Measurements from ENCODE around the gene PPP1R14D. TPM values are rescaled to one million over a fixed set of nuclear protein-coding genes. Genes with fewer than 3 reads are reported as not detected.
A peak's percentile ranks its signal among the peaks of the same experiment; 100 is the strongest.

The PPP1R14D gene
- polyA plus RNA-seq, 1 donor from 2014 or later = 0.56 TPM

GRCh38 chr15:40815042-40815698 is 13.3 kb downstream of the PPP1R14D start:
- Mint-ChIP-seq H3K4me3 (peak overlapping the region in 1 of 4 donors; percentile 15), H3K9me3 (no peaks in the 10 kb centered on the region), H3K27ac (no peak overlapping the region), H3K27me3 (no peaks in the 10 kb centered on the region), H3K36me3 (peaks cover 2% of the 10 kb centered on the region), H3K4me1 (no peaks in the 10 kb centered on the region)

DNA sequence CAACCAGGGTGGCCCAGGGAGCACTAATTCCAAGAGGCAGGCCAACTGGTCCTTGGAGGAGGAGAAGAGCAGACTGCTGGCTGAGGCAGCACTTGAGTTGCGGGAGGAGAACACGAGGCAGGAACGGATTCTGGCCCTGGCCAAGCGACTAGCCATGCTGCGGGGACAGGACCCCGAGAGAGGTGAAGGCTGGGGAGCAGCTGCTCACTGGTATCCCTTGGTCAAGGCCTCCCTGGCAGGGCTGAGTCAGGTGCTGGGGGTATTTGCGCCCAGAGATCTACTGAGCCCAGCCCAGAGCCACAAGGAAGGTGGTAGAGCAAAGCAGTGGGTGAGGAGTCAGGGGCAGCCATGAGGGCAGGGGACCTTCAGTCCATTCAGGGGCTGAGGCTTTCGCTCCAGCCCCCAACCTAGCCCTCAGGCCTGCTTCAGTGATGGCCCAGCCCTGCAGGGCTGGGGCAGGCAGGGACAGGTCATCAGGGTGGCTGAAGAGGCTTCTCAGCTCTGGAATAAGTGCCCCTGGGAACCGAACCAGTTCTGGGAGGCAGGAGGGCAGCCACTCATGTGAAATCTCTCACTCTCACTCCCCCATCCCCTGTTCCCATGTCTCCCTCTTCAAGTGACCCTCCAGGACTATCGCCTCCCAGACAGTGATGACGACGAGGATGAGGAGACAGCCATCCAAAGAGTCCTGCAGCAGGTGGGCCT is 15.6 kb downstream of the PPP1R14D start:
- Mint-ChIP-seq H3K36me3 (peaks cover 2% of the 10 kb centered on the region), H3K27me3 (no peaks in the 10 kb centered on the region), H3K4me3 (no peak overlapping the region), H3K4me1 (peaks cover 0 to 6% (median 5%) of the 10 kb centered on the region in 3 donors), H3K9me3 (no peaks in the 10 kb centered on the region), H3K27ac (no peak overlapping the region)

DNA sequence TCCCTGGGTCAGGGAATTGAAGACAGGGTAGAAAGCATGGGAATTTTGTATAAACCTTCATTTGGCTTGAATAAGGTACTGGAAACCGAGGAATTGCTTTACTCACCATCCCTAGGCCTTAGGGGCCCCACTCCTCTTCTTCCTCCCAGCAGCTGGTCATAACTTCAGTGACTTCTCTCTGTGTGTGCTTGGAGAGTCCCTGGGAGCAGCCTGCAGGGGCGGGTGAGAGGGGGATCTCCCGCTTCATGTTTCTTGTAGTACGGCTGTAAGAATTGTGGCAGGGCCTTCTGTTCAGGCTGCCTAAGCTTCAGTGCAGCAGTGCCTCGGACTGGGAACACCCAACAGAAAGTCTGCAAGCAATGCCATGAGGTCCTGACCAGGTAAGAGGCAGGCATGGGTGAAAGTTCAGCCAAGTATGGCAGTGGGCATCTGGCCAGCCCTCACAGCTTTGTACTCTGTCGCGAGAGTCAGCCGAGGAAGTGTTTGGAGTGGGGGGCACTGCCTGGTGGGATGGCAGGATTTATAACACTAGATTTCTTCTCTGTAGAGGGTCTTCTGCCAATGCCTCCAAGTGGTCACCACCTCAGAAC is 19.6 kb downstream of the PPP1R14D start:
- H3K27ac Mint-ChIP-seq = peak overlapping the region in 1 of 3 donors; percentile 54
- peak overlapping the region in 3 of 4 donors; percentile 51 to 92 (median 83) for H3K4me3 Mint-ChIP-seq
- no peaks in the 10 kb centered on the region for H3K27me3 Mint-ChIP-seq
- H3K4me1 Mint-ChIP-seq = peaks cover 10 to 17% (median 13%) of the 10 kb centered on the region in 3 donors
- peaks cover 2% of the 10 kb centered on the region for H3K36me3 Mint-ChIP-seq
- H3K9me3 Mint-ChIP-seq = no peaks in the 10 kb centered on the region

DNA sequence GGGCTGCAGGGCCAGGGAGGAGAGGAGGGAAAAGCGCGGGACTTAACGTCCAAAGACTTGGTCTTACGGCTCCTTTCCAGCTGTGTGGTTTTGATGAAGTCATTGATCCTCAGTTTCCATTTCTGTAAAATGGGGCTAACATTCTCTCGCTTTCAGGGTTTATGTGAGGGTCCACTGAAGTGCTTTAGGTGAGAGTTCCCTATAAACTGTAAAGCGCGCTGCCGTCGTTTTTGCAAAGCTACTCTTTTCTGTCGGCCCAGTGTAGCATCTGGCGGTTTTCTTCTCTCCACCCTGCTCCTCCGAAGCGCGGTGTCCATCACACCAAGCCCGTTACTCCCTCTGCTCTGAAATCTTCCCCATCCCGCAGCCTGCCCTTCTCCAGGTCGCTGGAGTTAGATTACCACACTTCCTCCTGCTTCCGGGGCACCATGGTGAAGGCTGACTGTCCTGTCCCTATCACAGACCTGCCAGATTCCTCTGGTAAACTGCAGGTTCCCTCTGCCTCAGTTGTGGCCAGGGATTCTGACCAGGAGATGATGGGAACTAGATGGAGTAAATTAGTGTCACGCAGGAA is 20.5 kb downstream of the PPP1R14D start:
- Mint-ChIP-seq H3K36me3 (peaks cover 2% of the 10 kb centered on the region), H3K4me3 (peak overlapping the region; percentile 92 to 99 (median 98)), H3K9me3 (no peaks in the 10 kb centered on the region), H3K27me3 (no peaks in the 10 kb centered on the region), H3K27ac (peak overlapping the region; percentile 80 to 90 (median 85)), H3K4me1 (peaks cover 15 to 18% (median 17%) of the 10 kb centered on the region in 3 donors)

DNA sequence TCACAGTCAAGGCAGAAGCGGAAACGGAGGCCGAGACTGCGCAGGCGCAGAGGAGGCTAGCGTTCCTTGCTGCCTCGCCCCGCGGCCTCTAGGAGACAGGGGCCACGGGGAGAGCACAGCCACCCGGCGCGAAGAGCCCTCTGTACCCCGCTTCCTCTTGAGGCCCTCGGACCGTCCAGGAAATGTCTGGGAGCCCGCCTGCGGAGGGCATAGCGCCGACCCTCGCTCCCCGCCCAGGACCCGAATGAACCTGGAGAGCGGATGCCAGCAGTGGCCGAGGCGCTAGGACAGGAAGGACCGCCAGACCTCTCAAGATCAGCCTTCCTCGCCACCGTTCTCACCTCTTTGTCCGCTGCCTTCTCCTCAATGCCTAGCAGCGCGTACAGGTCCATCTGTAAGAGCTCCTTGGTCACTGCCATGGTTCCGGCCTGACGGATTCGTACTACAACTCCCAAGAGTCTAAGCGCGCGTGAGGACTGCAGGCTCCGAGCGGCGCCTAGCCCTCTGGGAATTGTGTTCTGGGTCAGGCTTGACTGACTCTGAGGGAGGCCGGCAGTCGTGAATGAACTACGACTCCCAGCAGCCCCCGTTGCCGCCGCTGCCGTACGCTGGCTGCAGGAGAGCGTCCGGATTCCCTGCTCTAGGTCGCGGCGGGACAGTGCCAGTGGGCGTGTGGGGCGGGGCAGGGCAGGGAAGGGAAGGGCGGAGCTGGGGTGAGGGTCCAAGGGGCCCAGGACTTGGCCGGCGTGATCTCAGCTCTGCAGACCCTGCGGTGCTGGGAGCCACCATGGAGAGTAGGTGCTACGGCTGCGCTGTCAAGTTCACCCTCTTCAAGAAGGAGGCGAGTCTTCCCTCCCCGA is 21.2 kb downstream of the PPP1R14D start, which contains the start of the genes DNAJC17 and ZFYVE19:
Gene DNAJC17, minus strand, starts transcription at position 446 of the 860 bp plus-strand sequence. Its CDS starts 27 bp downstream, at position 419.
Gene ZFYVE19, plus strand, starts transcription at position 62 of the 860 bp plus-strand sequence. Its CDS starts 501 bp downstream, at position 563.
- H3K4me1 Mint-ChIP-seq = peaks cover 15 to 20% (median 17%) of the 10 kb centered on the region in 3 donors
- H3K4me3 Mint-ChIP-seq = peak within 1 kb of the TSS; percentile 92 to 99 (median 98)
- H3K36me3 Mint-ChIP-seq = peaks cover 2% of the 10 kb centered on the region
- H3K9me3 Mint-ChIP-seq = no peaks in the 10 kb centered on the region
- H3K27ac Mint-ChIP-seq = peak within 1 kb of the TSS; percentile 85 to 97 (median 90)
- H3K27me3 Mint-ChIP-seq = no peaks in the 10 kb centered on the region

DNA sequence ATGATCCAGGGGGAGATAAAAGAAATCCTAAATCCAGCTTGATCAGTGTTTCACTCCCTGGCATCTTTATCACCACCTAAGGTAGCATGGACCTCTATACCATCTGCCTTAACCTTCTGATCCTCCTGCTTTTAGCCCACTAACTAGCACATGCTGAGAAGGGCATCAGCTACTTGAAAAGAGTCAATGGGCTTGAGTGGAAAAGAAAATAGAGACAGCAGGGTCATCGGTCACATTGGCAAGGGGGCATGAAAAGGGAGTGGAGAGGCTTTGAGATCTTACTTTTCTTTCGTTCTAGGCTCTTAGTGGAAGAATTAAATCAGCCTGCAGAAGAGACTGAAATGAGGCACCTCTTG is 21.9 kb downstream of the PPP1R14D start:
- peaks cover 17 to 23% (median 18%) of the 10 kb centered on the region in 3 donors for H3K4me1 Mint-ChIP-seq
- no peaks in the 10 kb centered on the region for H3K27me3 Mint-ChIP-seq
- H3K9me3 Mint-ChIP-seq = no peaks in the 10 kb centered on the region
- H3K4me3 Mint-ChIP-seq = peak overlapping the region; percentile 92 to 99 (median 98)
- peaks cover 4% of the 10 kb centered on the region for H3K36me3 Mint-ChIP-seq
- peak overlapping the region; percentile 85 to 97 (median 90) for H3K27ac Mint-ChIP-seq

DNA sequence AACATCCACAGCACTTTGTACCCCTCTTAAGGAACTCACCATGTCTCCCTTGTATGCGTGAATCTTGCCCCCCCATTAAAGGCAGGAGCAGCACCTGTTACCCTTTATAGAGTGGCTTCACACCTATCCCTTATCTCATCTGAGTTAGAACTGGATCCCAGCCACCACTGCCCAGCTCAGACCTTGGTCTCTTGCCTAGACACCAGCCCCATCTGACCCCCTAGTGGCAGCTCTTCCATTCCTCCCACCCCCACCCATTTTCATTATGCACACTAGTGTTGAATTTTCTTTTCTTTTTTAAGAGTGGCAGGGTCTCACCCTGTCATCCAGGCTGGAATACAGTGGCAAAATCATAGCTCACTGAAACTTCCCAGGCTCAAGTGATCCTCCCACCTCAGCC is 24.8 kb downstream of the PPP1R14D start:
- H3K9me3 Mint-ChIP-seq = no peaks in the 10 kb centered on the region
- H3K4me1 Mint-ChIP-seq = peaks cover 23 to 26% (median 25%) of the 10 kb centered on the region in 3 donors
- H3K4me3 Mint-ChIP-seq = peak overlapping the region in 2 of 4 donors; percentile 39 to 50
- peaks cover 7% of the 10 kb centered on the region for H3K36me3 Mint-ChIP-seq
- no peaks in the 10 kb centered on the region for H3K27me3 Mint-ChIP-seq
- no peak overlapping the region for H3K27ac Mint-ChIP-seq

DNA sequence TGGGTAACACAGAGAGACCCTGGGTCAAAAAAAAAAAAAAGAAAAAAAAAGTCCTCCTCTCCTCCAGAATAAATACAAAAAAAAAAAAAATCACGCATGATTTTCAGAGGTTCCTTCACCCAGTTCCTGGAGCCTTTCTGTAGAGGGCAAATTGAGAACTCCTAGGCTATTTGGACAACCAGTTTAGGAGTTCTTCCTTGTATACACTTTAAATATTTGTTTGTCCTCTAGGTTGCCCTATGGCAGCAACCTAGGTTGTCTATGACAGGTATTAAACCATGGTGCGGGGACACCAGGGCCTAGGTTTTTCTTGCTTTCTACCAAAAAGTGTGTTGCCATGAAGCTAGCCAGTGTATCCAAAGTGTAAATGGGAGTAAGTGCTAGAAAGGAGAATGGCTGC is 25.4 kb downstream of the PPP1R14D start:
- Mint-ChIP-seq H3K4me1 (peaks cover 22 to 29% (median 25%) of the 10 kb centered on the region in 3 donors), H3K27me3 (no peaks in the 10 kb centered on the region), H3K36me3 (peaks cover 12% of the 10 kb centered on the region), H3K9me3 (no peaks in the 10 kb centered on the region), H3K4me3 (peak overlapping the region in 1 of 4 donors; percentile 50), H3K27ac (no peak overlapping the region)

DNA sequence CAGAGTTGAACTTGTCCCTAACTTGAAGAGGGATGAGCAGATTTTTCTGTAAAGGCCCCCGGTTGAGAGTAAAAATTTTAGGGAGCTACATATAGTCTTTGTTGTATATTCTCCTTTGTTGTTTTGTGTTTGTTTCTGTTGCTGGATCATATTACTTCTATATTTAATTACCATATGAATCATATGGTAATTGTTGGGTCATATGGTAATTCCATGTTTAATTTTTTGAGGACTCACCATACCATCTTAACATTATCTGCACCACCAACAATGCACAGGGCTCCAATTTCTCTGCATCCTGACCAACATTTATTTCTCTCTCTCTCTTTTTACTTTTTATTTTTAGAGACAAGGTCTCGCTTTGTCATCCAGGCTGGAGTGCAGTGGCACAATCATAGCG is 29.0 kb downstream of the PPP1R14D start:
- Mint-ChIP-seq H3K4me3 (peak overlapping the region in 1 of 4 donors; percentile 32), H3K4me1 (peaks cover 17 to 28% (median 19%) of the 10 kb centered on the region in 3 donors), H3K27ac (no peak overlapping the region), H3K9me3 (no peaks in the 10 kb centered on the region), H3K36me3 (peaks cover 12% of the 10 kb centered on the region), H3K27me3 (no peaks in the 10 kb centered on the region)

DNA sequence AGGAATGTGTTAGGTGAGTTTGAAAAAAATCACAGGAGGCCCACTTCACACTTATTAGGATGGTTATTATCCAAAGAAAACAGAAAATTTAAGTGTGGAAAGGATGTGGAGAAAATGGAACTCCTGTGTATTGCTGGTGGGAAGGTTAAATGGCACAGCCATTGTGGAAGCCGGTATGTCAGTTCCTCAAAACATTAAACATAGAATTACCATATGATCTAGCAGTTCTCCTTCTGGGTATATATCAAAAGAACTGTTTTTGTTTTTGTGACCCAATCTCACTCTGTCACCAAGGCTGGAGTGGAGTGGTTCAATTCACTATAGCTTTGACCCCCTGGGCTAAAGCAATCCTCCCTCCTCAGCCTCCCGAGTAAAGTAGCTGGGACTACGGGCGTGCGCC is 32.0 kb downstream of the PPP1R14D start:
- H3K36me3 Mint-ChIP-seq = peaks cover 12% of the 10 kb centered on the region
- no peak overlapping the region for H3K4me3 Mint-ChIP-seq
- H3K4me1 Mint-ChIP-seq = peaks cover 14 to 27% (median 15%) of the 10 kb centered on the region in 3 donors
- no peaks in the 10 kb centered on the region for H3K9me3 Mint-ChIP-seq
- no peak overlapping the region for H3K27ac Mint-ChIP-seq
- no peaks in the 10 kb centered on the region for H3K27me3 Mint-ChIP-seq

- no peaks in the 10 kb centered on the region for H3K9me3 Mint-ChIP-seq
- no peak overlapping the region for H3K27ac Mint-ChIP-seq
- no peaks in the 10 kb centered on the region for H3K27me3 Mint-ChIP-seq
Measured at GRCh38 chr15:40796041-40796440, 32.5 kb downstream of the PPP1R14D start.

GRCh38 chr15:40793216-40793989 is 35.1 kb downstream of the PPP1R14D start:
- H3K4me3 Mint-ChIP-seq = no peak overlapping the region
- no peak overlapping the region for H3K27ac Mint-ChIP-seq
- no peaks in the 10 kb centered on the region for H3K9me3 Mint-ChIP-seq
- H3K27me3 Mint-ChIP-seq = no peaks in the 10 kb centered on the region
- H3K36me3 Mint-ChIP-seq = peaks cover 5% of the 10 kb centered on the region
- peaks cover 13 to 18% (median 14%) of the 10 kb centered on the region in 3 donors for H3K4me1 Mint-ChIP-seq

More at GRCh38 chr15:40796041-40796440, 32.5 kb downstream of the PPP1R14D start:
- no peak overlapping the region for H3K4me3 Mint-ChIP-seq
- peaks cover 14 to 25% (median 15%) of the 10 kb centered on the region in 3 donors for H3K4me1 Mint-ChIP-seq
- peaks cover 12% of the 10 kb centered on the region for H3K36me3 Mint-ChIP-seq

GRCh38 chr15:40792394-40792793 is 36.1 kb downstream of the PPP1R14D start:
- H3K9me3 Mint-ChIP-seq = no peaks in the 10 kb centered on the region
- H3K36me3 Mint-ChIP-seq = peaks cover 2% of the 10 kb centered on the region
- H3K4me3 Mint-ChIP-seq = no peak overlapping the region
- H3K4me1 Mint-ChIP-seq = peaks cover 9 to 13% (median 12%) of the 10 kb centered on the region in 3 donors
- peak overlapping the region in 1 of 3 donors; percentile 69 for H3K27ac Mint-ChIP-seq
- H3K27me3 Mint-ChIP-seq = no peaks in the 10 kb centered on the region

All from IgD-negative memory B cell (primary cell).